ENCODE measurements around the gene PDZD2.

- TF ChIP-seq, protein P1, sequence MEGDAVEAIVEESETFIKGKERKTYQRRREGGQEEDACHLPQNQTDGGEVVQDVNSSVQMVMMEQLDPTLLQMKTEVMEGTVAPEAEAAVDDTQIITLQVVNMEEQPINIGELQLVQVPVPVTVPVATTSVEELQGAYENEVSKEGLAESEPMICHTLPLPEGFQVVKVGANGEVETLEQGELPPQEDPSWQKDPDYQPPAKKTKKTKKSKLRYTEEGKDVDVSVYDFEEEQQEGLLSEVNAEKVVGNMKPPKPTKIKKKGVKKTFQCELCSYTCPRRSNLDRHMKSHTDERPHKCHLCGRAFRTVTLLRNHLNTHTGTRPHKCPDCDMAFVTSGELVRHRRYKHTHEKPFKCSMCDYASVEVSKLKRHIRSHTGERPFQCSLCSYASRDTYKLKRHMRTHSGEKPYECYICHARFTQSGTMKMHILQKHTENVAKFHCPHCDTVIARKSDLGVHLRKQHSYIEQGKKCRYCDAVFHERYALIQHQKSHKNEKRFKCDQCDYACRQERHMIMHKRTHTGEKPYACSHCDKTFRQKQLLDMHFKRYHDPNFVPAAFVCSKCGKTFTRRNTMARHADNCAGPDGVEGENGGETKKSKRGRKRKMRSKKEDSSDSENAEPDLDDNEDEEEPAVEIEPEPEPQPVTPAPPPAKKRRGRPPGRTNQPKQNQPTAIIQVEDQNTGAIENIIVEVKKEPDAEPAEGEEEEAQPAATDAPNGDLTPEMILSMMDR (conservative IDR thresholded peaks at IDR 0.05): no peak
- TF ChIP-seq EZH2 (IDR thresholded peaks at IDR 0.05; ENCODE audit: low read depth): no peak
These were observed 188.9 kb downstream of the PDZD2 start for GRCh38 chr5:31827867-31828266.

Measured in PC-9 (cell line).